ENCODE data around the gene REX1BD. TPM values are rescaled to one million over a fixed set of nuclear protein-coding genes. Genes with fewer than 3 reads are reported as not detected.
A peak's percentile ranks its signal among the peaks of the same experiment; 100 is the strongest.

REX1BD gene
- total RNA-seq, 1 donor from 2014 or later: 47.4 TPM

DNA sequence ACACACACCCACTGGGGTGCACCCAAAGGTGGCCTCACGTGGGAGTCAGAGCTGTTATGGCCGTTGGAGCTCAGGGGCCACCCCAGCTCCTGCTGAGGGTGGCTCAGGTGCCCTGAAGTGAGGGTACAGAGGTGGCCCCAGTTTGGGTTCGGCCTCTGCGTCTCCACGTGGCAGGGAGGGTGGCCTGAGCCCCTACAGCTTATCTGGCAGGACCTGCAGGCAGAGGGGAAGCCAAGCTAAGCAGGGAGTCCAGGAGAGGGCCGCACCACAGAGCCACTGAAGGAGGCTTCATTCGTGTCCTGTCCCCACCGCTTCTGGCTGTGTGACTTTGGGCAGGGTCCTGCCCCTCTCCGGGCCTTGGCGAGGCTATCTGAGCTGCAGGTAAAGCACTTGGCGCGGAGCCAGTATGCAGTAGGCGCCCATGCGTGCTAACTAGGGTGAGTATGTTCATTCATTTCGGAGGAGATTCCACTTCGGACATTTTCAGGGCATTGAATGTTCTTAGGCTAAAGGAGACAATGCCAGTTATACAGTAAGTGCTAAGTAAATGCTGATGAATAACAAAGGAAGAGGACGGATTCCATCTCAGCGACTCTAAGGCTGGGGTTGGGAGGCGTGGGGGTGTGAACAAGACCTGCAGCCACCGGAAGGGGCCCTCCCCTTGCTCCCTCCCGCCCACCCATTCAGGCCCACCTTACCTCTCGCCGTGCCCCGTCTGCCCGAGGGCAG is 4.9 kb downstream of the REX1BD start:
- H3K27me3 Mint-ChIP-seq (ENCODE audit: low read depth, unreplicated experiment): peaks cover 14% of the 10 kb centered on the region
- H3K4me3 Mint-ChIP-seq (ENCODE audit: unreplicated experiment): peak overlapping the region; percentile 72
- DNase-seq (ENCODE audit: low read depth) (no peak), FAIRE-seq (no peak)
- TF ChIP-seq, protein P1, sequence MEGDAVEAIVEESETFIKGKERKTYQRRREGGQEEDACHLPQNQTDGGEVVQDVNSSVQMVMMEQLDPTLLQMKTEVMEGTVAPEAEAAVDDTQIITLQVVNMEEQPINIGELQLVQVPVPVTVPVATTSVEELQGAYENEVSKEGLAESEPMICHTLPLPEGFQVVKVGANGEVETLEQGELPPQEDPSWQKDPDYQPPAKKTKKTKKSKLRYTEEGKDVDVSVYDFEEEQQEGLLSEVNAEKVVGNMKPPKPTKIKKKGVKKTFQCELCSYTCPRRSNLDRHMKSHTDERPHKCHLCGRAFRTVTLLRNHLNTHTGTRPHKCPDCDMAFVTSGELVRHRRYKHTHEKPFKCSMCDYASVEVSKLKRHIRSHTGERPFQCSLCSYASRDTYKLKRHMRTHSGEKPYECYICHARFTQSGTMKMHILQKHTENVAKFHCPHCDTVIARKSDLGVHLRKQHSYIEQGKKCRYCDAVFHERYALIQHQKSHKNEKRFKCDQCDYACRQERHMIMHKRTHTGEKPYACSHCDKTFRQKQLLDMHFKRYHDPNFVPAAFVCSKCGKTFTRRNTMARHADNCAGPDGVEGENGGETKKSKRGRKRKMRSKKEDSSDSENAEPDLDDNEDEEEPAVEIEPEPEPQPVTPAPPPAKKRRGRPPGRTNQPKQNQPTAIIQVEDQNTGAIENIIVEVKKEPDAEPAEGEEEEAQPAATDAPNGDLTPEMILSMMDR (IDR thresholded peaks at IDR 0.05; ENCODE audit: insufficient read depth, low read depth, low read length): no peak
- TF ChIP-seq EZH2 (IDR thresholded peaks at IDR 0.05; ENCODE audit: insufficient read depth, low read length): no peak
- Histone ChIP-seq H3K27me3 (ENCODE audit: insufficient read depth, low read length) (no peaks in the 10 kb centered on the region), H4K20me1 (ENCODE audit: insufficient read depth, low read length) (peaks cover 30% of the 10 kb centered on the region), H3K4me2 (ENCODE audit: low read length) (peak overlapping the region; percentile 86), H3K36me3 (ENCODE audit: insufficient read depth, low read length) (no peaks in the 10 kb centered on the region), H3K79me2 (ENCODE audit: insufficient read depth, low read length) (no peaks in the 10 kb centered on the region), H3K4me1 (ENCODE audit: insufficient read depth, low read length) (peaks cover 19% of the 10 kb centered on the region), H3K27ac (ENCODE audit: low read depth, low read length) (no peak overlapping the region), H3K9me3 (ENCODE audit: insufficient read depth, low read depth, low read length) (no peaks in the 10 kb centered on the region), H3K4me3 (ENCODE audit: insufficient read depth, low read depth, low read length) (no peak overlapping the region), H2AFZ (ENCODE audit: low read depth, low read length) (no peak overlapping the region), H3K9ac (ENCODE audit: low read length) (no peak overlapping the region)
- no peak overlapping the region for H3K27ac Mint-ChIP-seq (ENCODE audit: unreplicated experiment)
- H3K4me1 Mint-ChIP-seq (ENCODE audit: low read depth, unreplicated experiment): peaks cover 9% of the 10 kb centered on the region
- H3K9me3 Mint-ChIP-seq (ENCODE audit: unreplicated experiment): no peaks in the 10 kb centered on the region
- H3K36me3 Mint-ChIP-seq (ENCODE audit: low read depth, unreplicated experiment): no peaks in the 10 kb centered on the region

DNA sequence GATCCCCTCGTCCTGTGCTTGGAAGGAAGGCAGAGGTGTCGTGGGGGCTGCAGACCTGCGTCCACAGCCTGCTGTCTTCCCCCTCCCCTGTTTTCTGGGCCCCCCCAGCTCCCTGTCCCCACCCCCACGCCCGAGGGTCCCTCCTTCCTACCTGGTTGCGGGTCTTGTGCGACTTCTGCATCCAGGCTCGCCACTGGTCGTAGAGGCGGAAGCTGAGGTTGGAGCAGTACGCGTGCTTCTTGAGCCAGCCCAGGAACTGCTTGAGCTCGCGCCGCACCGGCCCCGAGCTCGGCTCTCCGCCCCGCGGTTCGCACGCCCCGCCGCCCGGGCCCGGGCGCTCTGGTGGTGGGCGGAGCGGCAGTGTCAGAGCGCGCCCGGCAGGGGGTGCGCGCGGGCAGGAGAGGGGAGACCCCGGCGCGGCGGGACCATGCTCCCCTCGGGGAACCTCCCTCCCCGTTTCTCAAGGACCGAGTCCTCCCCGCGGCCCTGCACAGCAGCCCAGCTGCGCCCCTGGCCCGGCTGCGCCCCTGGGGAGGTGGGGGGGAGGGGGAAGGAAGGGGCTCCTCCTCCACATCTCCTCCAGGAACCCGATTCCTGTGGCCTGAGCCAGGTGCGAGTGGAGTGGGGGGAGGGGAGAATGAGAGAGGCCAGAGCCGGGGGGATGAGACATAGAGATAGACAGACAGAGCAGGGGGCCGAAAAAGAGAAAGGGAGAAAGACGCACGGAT is 5.7 kb downstream of the REX1BD start:
- peaks cover 9% of the 10 kb centered on the region for H3K4me1 Mint-ChIP-seq (ENCODE audit: low read depth, unreplicated experiment)
- no peak for TF ChIP-seq EZH2 (IDR thresholded peaks at IDR 0.05; ENCODE audit: insufficient read depth, low read length)
- TF ChIP-seq, protein P1 (IDR thresholded peaks at IDR 0.05; ENCODE audit: insufficient read depth, low read depth, low read length): peak; percentile 31

More for the DNA sequence above, 5.7 kb downstream of the REX1BD start:
- Histone ChIP-seq H3K79me2 (ENCODE audit: insufficient read depth, low read length) (no peaks in the 10 kb centered on the region), H3K27ac (ENCODE audit: low read depth, low read length) (no peak overlapping the region), H3K36me3 (ENCODE audit: insufficient read depth, low read length) (no peaks in the 10 kb centered on the region), H2AFZ (ENCODE audit: low read depth, low read length) (peak overlapping the region; percentile 52), H3K9me3 (ENCODE audit: insufficient read depth, low read depth, low read length) (no peaks in the 10 kb centered on the region), H3K4me2 (ENCODE audit: low read length) (peak overlapping the region; percentile 86), H3K27me3 (ENCODE audit: insufficient read depth, low read length) (no peaks in the 10 kb centered on the region), H3K9ac (ENCODE audit: low read length) (peak overlapping the region; percentile 49), H3K4me1 (ENCODE audit: insufficient read depth, low read length) (peaks cover 17% of the 10 kb centered on the region), H3K4me3 (ENCODE audit: insufficient read depth, low read depth, low read length) (peak overlapping the region; percentile 10), H4K20me1 (ENCODE audit: insufficient read depth, low read length) (peaks cover 30% of the 10 kb centered on the region)
- peak overlapping the region; percentile 76 for H3K4me3 Mint-ChIP-seq (ENCODE audit: unreplicated experiment)
- DNase-seq (ENCODE audit: low read depth) (peak; percentile 59), FAIRE-seq (no peak)
- H3K27me3 Mint-ChIP-seq (ENCODE audit: low read depth, unreplicated experiment): peaks cover 17% of the 10 kb centered on the region
- H3K27ac Mint-ChIP-seq (ENCODE audit: unreplicated experiment): no peak overlapping the region
- H3K9me3 Mint-ChIP-seq (ENCODE audit: unreplicated experiment): no peaks in the 10 kb centered on the region
- H3K36me3 Mint-ChIP-seq (ENCODE audit: low read depth, unreplicated experiment): no peaks in the 10 kb centered on the region

All from astrocyte (in vitro differentiated cells and primary cell).